ENCODE results near the gene FTO. TPM values are rescaled to one million over a fixed set of nuclear protein-coding genes. Genes with fewer than 3 reads are reported as not detected.

Gene FTO
- total and polyA plus RNA-seq, 2 of the 13 experiments (the other 11 are each of a cell fraction or from before 2014, with no cell fraction given), result 41.6 to 55.8 TPM

DNA sequence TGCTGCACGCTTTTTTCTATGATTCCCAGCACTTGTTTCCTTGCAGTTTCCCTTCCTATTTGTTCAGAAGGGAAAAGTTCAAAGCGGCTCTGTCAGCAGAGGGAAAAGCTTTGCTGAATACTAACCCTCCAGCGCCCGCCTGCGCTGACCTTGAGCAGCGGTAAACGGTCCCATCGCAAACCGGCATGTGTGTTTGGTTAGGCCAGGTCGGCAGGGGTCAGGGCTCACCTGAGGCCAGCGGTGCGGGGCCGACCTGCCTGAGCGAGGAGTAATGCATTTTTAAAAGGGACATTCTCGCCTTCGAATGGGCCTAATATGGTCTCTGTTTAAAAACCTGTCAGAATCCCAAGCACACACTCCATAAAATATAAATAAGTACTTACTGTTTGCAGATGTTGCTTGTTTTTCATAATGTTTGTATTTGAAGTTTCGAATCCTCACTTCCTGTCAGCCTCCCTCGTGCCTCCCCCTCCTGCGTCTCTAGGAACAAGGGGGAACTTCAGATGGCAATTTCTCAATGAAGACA is 472.5 kb downstream of the FTO start (continued):
- TF ChIP-seq, protein P1, sequence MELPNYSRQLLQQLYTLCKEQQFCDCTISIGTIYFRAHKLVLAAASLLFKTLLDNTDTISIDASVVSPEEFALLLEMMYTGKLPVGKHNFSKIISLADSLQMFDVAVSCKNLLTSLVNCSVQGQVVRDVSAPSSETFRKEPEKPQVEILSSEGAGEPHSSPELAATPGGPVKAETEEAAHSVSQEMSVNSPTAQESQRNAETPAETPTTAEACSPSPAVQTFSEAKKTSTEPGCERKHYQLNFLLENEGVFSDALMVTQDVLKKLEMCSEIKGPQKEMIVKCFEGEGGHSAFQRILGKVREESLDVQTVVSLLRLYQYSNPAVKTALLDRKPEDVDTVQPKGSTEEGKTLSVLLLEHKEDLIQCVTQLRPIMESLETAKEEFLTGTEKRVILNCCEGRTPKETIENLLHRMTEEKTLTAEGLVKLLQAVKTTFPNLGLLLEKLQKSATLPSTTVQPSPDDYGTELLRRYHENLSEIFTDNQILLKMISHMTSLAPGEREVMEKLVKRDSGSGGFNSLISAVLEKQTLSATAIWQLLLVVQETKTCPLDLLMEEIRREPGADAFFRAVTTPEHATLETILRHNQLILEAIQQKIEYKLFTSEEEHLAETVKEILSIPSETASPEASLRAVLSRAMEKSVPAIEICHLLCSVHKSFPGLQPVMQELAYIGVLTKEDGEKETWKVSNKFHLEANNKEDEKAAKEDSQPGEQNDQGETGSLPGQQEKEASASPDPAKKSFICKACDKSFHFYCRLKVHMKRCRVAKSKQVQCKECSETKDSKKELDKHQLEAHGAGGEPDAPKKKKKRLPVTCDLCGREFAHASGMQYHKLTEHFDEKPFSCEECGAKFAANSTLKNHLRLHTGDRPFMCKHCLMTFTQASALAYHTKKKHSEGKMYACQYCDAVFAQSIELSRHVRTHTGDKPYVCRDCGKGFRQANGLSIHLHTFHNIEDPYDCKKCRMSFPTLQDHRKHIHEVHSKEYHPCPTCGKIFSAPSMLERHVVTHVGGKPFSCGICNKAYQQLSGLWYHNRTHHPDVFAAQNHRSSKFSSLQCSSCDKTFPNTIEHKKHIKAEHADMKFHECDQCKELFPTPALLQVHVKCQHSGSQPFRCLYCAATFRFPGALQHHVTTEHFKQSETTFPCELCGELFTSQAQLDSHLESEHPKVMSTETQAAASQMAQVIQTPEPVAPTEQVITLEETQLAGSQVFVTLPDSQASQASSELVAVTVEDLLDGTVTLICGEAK (IDR thresholded peaks at IDR 0.05), result no peak
- TF ChIP-seq, protein P1 (CRISPR knock-in tag; IDR thresholded peaks at IDR 0.05), result peak; percentile 94
- TF ChIP-seq, protein P2, sequence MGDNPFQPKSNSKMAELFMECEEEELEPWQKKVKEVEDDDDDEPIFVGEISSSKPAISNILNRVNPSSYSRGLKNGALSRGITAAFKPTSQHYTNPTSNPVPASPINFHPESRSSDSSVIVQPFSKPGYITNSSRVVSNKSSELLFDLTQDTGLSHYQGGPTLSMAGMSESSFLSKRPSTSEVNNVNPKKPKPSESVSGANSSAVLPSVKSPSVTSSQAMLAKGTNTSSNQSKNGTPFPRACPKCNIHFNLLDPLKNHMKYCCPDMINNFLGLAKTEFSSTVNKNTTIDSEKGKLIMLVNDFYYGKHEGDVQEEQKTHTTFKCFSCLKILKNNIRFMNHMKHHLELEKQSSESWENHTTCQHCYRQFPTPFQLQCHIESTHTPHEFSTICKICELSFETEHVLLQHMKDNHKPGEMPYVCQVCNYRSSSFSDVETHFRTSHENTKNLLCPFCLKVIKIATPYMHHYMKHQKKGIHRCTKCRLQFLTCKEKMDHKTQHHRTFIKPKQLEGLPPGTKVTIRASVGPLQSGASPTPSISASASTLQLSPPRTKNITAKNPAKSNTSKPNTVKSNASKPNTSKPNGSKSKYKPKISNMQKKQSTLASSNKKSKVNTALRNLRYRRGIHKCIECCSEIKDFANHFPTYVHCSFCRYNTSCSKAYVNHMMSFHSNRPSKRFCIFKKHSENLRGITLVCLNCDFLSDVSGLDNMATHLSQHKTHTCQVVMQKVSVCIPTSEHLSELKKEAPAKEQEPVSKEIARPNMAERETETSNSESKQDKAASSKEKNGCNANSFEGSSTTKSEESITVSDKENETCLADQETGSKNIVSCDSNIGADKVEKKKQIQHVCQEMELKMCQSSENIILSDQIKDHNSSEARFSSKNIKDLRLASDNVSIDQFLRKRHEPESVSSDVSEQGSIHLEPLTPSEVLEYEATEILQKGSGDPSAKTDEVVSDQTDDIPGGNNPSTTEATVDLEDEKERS (CRISPR knock-in tag; IDR thresholded peaks at IDR 0.05), result peak; percentile 93
- no peak for TF ChIP-seq CENPX (CRISPR knock-in tag; IDR thresholded peaks at IDR 0.05)
- TF ChIP-seq, protein P3, sequence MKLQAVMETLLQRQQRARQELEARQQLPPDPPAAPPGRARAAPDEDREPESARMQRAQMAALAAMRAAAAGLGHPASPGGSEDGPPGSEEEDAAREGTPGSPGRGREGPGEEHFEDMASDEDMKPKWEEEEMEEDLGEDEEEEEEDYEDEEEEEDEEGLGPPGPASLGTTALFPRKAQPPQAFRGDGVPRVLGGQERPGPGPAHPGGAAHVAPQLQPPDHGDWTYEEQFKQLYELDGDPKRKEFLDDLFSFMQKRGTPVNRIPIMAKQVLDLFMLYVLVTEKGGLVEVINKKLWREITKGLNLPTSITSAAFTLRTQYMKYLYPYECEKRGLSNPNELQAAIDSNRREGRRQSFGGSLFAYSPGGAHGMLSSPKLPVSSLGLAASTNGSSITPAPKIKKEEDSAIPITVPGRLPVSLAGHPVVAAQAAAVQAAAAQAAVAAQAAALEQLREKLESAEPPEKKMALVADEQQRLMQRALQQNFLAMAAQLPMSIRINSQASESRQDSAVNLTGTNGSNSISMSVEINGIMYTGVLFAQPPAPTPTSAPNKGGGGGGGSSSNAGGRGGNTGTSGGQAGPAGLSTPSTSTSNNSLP (IDR thresholded peaks at IDR 0.05; ENCODE audit: low read depth, low read length), result peak; percentile 82; the same call in 1 of the 2 replicates
- TF ChIP-seq, protein P4, sequence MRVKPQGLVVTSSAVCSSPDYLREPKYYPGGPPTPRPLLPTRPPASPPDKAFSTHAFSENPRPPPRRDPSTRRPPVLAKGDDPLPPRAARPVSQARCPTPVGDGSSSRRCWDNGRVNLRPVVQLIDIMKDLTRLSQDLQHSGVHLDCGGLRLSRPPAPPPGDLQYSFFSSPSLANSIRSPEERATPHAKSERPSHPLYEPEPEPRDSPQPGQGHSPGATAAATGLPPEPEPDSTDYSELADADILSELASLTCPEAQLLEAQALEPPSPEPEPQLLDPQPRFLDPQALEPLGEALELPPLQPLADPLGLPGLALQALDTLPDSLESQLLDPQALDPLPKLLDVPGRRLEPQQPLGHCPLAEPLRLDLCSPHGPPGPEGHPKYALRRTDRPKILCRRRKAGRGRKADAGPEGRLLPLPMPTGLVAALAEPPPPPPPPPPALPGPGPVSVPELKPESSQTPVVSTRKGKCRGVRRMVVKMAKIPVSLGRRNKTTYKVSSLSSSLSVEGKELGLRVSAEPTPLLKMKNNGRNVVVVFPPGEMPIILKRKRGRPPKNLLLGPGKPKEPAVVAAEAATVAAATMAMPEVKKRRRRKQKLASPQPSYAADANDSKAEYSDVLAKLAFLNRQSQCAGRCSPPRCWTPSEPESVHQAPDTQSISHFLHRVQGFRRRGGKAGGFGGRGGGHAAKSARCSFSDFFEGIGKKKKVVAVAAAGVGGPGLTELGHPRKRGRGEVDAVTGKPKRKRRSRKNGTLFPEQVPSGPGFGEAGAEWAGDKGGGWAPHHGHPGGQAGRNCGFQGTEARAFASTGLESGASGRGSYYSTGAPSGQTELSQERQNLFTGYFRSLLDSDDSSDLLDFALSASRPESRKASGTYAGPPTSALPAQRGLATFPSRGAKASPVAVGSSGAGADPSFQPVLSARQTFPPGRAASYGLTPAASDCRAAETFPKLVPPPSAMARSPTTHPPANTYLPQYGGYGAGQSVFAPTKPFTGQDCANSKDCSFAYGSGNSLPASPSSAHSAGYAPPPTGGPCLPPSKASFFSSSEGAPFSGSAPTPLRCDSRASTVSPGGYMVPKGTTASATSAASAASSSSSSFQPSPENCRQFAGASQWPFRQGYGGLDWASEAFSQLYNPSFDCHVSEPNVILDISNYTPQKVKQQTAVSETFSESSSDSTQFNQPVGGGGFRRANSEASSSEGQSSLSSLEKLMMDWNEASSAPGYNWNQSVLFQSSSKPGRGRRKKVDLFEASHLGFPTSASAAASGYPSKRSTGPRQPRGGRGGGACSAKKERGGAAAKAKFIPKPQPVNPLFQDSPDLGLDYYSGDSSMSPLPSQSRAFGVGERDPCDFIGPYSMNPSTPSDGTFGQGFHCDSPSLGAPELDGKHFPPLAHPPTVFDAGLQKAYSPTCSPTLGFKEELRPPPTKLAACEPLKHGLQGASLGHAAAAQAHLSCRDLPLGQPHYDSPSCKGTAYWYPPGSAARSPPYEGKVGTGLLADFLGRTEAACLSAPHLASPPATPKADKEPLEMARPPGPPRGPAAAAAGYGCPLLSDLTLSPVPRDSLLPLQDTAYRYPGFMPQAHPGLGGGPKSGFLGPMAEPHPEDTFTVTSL (CRISPR knock-in tag; IDR thresholded peaks at IDR 0.05; ENCODE audit: borderline replicate concordance), result peak; percentile 96
- TF ChIP-seq FIP1L1 (IDR thresholded peaks at IDR 0.05; ENCODE audit: borderline replicate concordance, insufficient read depth, low read depth, low read length), result no peak
- TF ChIP-seq ZNF564 (CRISPR knock-in tag; IDR thresholded peaks at IDR 0.05), result no peak
